Measurements from ENCODE around the gene SCN11A. TPM values are rescaled to one million over a fixed set of nuclear protein-coding genes. Genes with fewer than 3 reads are reported as not detected.
A peak's percentile ranks its signal among the peaks of the same experiment; 100 is the strongest.

SCN11A gene
- total RNA-seq, 1 experiment from 2014 or later, result not detected

DNA sequence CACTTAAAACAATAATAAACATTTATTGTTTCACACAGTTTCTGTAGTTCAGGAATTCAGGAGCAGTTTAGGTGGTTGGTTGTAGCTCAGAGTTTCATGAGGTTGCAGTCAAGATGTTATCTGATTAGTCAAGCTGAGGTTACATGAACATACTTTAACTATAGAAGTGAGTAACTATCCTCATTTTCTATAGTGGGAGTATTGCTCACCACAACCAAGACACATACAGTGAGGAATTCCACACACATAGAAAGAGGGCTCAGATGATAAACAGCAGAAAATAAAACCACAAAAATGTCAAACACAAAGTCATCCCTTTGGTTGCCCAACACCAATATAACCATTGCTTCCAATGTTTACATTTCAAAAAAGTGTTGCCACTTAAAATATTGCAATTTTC is 13.6 kb downstream of the SCN11A start:
- CTCF ChIA-PET, result interaction anchor here (1.4 kb wide), 1 partner anchor 38 kb away, joined by 4 read pairs; no protein-coding TSS in a partner anchor

DNA sequence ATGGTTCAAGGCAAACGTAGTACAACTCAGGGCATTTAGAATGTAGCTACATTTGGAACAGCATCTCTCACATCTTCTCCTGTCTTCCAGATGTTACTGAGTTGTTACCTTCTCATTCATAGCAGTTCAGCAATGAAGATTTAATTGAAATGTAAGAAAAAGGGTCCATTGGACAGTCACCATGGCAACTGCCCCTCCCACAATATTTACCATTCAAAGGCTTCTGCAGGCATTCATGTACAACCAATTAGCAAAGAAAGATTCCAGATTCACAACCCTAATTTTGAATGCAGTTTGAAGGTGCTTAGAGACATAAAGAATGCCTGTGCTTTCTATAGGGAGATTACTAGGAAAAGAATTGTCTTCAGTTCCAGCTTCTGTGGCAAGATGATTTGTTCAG is 22.2 kb downstream of the SCN11A start:
- no peaks in the 10 kb centered on the region for H3F3A ChIP-seq (ENCODE audit: low read length, unreplicated experiment)
- no peak for DNase-seq
- TF ChIP-seq CTCF (conservative IDR thresholded peaks at IDR 0.05; ENCODE audit: low read depth, low read length), result no peak
- intact Hi-C loops (cut with micrococcal nuclease), result no loop called here
- no peak overlapping the region for H3K9ac ChIP-seq (ENCODE audit: low read length)
- H3K9me3 ChIP-seq (ENCODE audit: low read length), result 0 out of 2 replicates have a peak, but pooled peaks cover 4% of the 10 kb centered on the region
- no peak overlapping the region for H3K4me2 ChIP-seq (ENCODE audit: low read length)
- no peaks in the 10 kb centered on the region for H3K9me2 ChIP-seq (replicated peaks; ENCODE audit: low read length)
- H4K20me1 ChIP-seq (ENCODE audit: low read length), result no peaks in the 10 kb centered on the region
- ChIA-PET POLR2A (ENCODE audit: unreplicated experiment) (no interaction called here), CTCF (no interaction called here)
- BruUV-seq (replicated peaks), result no TSS peak
- no peaks in the 10 kb centered on the region for H3K36me3 ChIP-seq (ENCODE audit: low read depth, low read length)
- no peaks in the 10 kb centered on the region for H3K4me1 ChIP-seq (ENCODE audit: insufficient read depth, low read length)
- no peak for ATAC-seq
- H3K27me3 ChIP-seq (ENCODE audit: low read length), result peaks cover 44% of the 10 kb centered on the region
- H2AFZ ChIP-seq (ENCODE audit: low read length), result no peak overlapping the region
- no peaks in the 10 kb centered on the region for H3K79me2 ChIP-seq (ENCODE audit: low read length)
- no peak overlapping the region for H3K27ac ChIP-seq (ENCODE audit: low read length)
- H3K4me3 ChIP-seq (ENCODE audit: low read length), result no peak overlapping the region

More for the DNA sequence above, 13.6 kb downstream of the SCN11A start:
- intact Hi-C loops (cut with micrococcal nuclease), result no loop called here
- Histone ChIP-seq H3K4me2 (ENCODE audit: low read length) (0 out of 2 replicates have a peak overlapping the region, but pooled peaks have one; percentile 22), H2AFZ (ENCODE audit: low read length) (no peak overlapping the region), H3K4me1 (ENCODE audit: insufficient read depth, low read length) (peaks cover 6% of the 10 kb centered on the region), H3K4me3 (ENCODE audit: low read length) (no peak overlapping the region), H3F3A (ENCODE audit: low read length, unreplicated experiment) (no peaks in the 10 kb centered on the region), H3K27ac (ENCODE audit: low read length) (no peak overlapping the region), H3K9me2 (replicated peaks; ENCODE audit: low read length) (no peaks in the 10 kb centered on the region), H3K36me3 (ENCODE audit: low read depth, low read length) (no peaks in the 10 kb centered on the region), H3K9me3 (ENCODE audit: low read length) (0 out of 2 replicates have a peak, but pooled peaks cover 9% of the 10 kb centered on the region), H3K79me2 (ENCODE audit: low read length) (no peaks in the 10 kb centered on the region), H3K27me3 (ENCODE audit: low read length) (no peaks in the 10 kb centered on the region), H3K9ac (ENCODE audit: low read length) (no peak overlapping the region), H4K20me1 (ENCODE audit: low read length) (no peaks in the 10 kb centered on the region)
- ATAC-seq (peak; percentile 33; the same call in 1 of the 2 replicates), DNase-seq (peak; percentile 79)
- BruUV-seq (replicated peaks), result no TSS peak
- POLR2A ChIA-PET (ENCODE audit: unreplicated experiment), result no interaction called here
- no peak for TF ChIP-seq EZH2 (IDR thresholded peaks at IDR 0.05; ENCODE audit: low read length, unreplicated experiment)
- no peak for TF ChIP-seq CTCF (conservative IDR thresholded peaks at IDR 0.05; ENCODE audit: low read depth, low read length)
- no peak for TF ChIP-seq EZH2phosphoT487 (IDR thresholded peaks at IDR 0.05; ENCODE audit: borderline replicate concordance, low read length)

DNA sequence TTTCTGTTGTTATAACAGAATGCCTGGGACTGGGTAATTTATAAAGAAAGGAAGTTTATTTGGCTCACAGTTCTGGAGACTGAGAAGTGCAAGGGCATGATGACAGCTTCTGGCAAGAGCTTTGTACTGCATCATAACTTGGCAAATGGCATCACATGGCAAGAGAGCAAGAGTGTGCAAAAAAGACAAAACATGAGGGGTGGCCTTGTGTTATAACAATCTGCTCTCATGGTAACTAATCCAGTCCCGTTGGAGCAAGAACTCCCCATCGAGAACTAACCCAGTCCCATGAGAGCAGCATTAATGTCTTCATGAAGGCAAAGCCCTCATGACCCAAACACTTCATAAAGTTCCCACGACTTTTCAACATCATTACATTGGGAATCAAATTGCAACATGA is 23.2 kb downstream of the SCN11A start:
- H3K9ac ChIP-seq (ENCODE audit: low read length), result no peak overlapping the region
- H4K20me1 ChIP-seq (ENCODE audit: low read length), result no peaks in the 10 kb centered on the region
- no TSS peak for BruUV-seq (replicated peaks)
- no peaks in the 10 kb centered on the region for H3K9me3 ChIP-seq (ENCODE audit: low read length)
- no peaks in the 10 kb centered on the region for H3K79me2 ChIP-seq (ENCODE audit: low read length)
- no peaks in the 10 kb centered on the region for H3K9me2 ChIP-seq (replicated peaks; ENCODE audit: low read length)
- H3K36me3 ChIP-seq (ENCODE audit: low read depth, low read length), result no peaks in the 10 kb centered on the region
- H2AFZ ChIP-seq (ENCODE audit: low read length), result no peak overlapping the region
- H3K4me1 ChIP-seq (ENCODE audit: insufficient read depth, low read length), result no peaks in the 10 kb centered on the region
- no peak for TF ChIP-seq CTCF (conservative IDR thresholded peaks at IDR 0.05; ENCODE audit: low read depth, low read length)
- DNase-seq, result no peak
- H3F3A ChIP-seq (ENCODE audit: low read length, unreplicated experiment), result no peaks in the 10 kb centered on the region
- ATAC-seq, result no peak
- ChIA-PET POLR2A (ENCODE audit: unreplicated experiment) (no interaction called here), CTCF (no interaction called here)
- no peak overlapping the region for H3K4me2 ChIP-seq (ENCODE audit: low read length)
- H3K4me3 ChIP-seq (ENCODE audit: low read length), result no peak overlapping the region
- no peak overlapping the region for H3K27ac ChIP-seq (ENCODE audit: low read length)
- peaks cover 44% of the 10 kb centered on the region for H3K27me3 ChIP-seq (ENCODE audit: low read length)
- intact Hi-C loops (cut with micrococcal nuclease), result no loop called here
